ENCODE measurements around the gene ANKRD35. TPM values are rescaled to one million over a fixed set of nuclear protein-coding genes. Genes with fewer than 3 reads are reported as not detected.

ANKRD35 gene
- total and polyA plus RNA-seq, 9 of the 15 experiments (the other 6 are each of a cell fraction or from before 2014, with no cell fraction given): 0.07 to 0.14 (median 0.07) TPM; not detected in 5

DNA sequence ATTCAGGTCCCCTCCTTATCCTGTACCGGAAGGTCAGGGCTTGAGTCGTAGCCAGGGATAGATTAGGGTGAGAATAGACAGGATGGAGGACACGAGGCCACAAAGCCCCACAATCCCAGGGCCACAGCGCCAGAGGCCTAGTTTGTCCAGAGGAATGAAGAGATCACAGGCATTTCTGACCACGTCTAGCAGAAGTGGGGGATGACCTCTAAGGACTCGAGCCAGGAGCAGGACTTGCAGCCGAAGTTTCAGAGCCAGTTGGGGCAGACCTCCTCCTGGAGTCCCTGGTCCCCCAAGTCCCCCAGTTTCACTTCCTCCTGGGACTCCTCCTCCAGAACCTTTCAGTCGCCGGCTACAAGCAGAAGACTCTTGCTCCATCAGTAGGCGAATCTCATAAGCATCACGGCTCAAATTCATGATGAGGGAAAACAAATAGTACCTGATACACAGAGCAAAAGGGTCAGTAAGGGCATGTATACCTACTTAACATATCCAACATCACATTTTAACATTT, 26.5 kb upstream of the ANKRD35 start (continued):
- TF ChIP-seq CLOCK (CRISPR knock-in tag; IDR thresholded peaks at IDR 0.05; ENCODE audit: borderline replicate concordance): no peak

DNA sequence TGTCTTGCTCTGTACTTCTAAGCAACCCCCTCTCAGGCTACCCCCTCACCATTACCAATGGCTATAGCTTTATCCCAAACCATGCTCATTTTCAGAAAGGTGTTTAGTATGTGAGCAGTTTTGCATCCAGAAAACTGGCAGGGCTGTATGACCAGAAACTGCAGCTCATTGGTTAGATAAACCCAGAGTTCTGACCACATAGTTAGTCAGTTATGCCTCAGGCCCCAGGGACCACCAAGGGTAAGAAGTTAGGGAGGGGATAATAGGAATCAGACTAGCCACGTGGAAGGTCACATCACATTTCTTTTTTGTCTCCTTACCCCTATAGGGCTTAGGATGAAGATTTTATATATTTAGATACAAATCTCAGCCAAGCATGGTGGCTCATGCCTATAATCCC, 23.0 kb upstream of the ANKRD35 start:
- no peak overlapping the region for H3K4me3 ChIP-seq
- ChIA-PET POLR2A (interaction anchor here (1.1 to 1.5 kb wide), 6 partner anchors 10 to 84 kb away, joined by 3 to 7 read pairs (median 5); partner anchors contain the start of genes PEX11B and RBM8A), CTCF (ENCODE audit: low intra/inter-chr PET ratio) (interaction anchor here (2.2 kb wide), 1 partner anchor 63 kb away, joined by 11 read pairs; the partner anchor contains the start of gene NUDT17)
- no TSS peak for BruUV-seq (replicated peaks)
- H3K9me3 ChIP-seq (replicated peaks; ENCODE audit: control insufficient read depth, insufficient read depth, low read depth, low read length): no peaks in the 10 kb centered on the region
- in situ Hi-C loops (cut with MboI): no loop called here
- WGBS (ENCODE audit: insufficient coverage, low coverage, missing lambda C conversion rate): 12% methylated on average over 1 of the region's 1 CpG
- no peaks in the 10 kb centered on the region for H3K79me2 ChIP-seq (ENCODE audit: control insufficient read depth, insufficient read depth, low read length)
- DNase-seq (ENCODE audit: extremely low read depth in 1 of 4, low spot score in 3 of 4) (no peak), ATAC-seq (no peak), FAIRE-seq (no peak)
- TF ChIP-seq FOSL1 (tag; conservative IDR thresholded peaks at IDR 0.05): no peak
- no peak overlapping the region for H2AFZ ChIP-seq (ENCODE audit: low read depth, low read length)
- H3K9ac ChIP-seq (ENCODE audit: insufficient read depth in 1 of 2, low read depth in 2 of 2, low read length in 2 of 2): no peak overlapping the region
- no peaks in the 10 kb centered on the region; a peak in 1 of 5 replicates for H3K4me1 ChIP-seq (replicated peaks in 1 of 2; ENCODE audit: control insufficient read depth in 2 of 2, insufficient read depth in 2 of 2, low read length in 2 of 2)
- intact Hi-C loops (cut with micrococcal nuclease): no loop called here
- peaks cover 18% of the 10 kb centered on the region; the same call in 2 of the 3 replicates for H3K36me3 ChIP-seq (ENCODE audit: control insufficient read depth, insufficient read depth, low read length)
- H3K27ac ChIP-seq (ENCODE audit: extremely low read depth, low read depth, low read length): no peak overlapping the region
- H3K27me3 ChIP-seq (ENCODE audit: control insufficient read depth in 2 of 2, insufficient read depth in 2 of 2, low read length in 2 of 2): no peaks in the 10 kb centered on the region
- H3K4me2 ChIP-seq (ENCODE audit: insufficient read depth, low read length): no peak overlapping the region
- peaks cover 4% of the 10 kb centered on the region for H3K9me1 ChIP-seq (ENCODE audit: control insufficient read depth, insufficient read depth, low read length)
- H4K20me1 ChIP-seq (replicated peaks; ENCODE audit: control insufficient read depth, insufficient read depth, low read length): no peaks in the 10 kb centered on the region
